SK-N-SH (cell line): ENCODE measurements around the gene DCAF6.

Source experiments
- TAF1 ChIP-seq: IDR thresholded peaks from 2 replicates; pipeline ENCODE4 v1.6.1; 2012; ENCODE audit warnings: low read depth, mild to moderate bottlenecking, low read length, moderate library complexity, borderline replicate concordance
- TF ChIP-seq, protein P1 (sequence below): fragments of 200-600 bp; sonication (generic); IDR thresholded peaks from 2 replicates; pipeline ENCODE4 v1.6.1; 2017; ENCODE audit warnings: antibody characterized with exemption, mild to moderate bottlenecking, moderate library complexity

DNA sequence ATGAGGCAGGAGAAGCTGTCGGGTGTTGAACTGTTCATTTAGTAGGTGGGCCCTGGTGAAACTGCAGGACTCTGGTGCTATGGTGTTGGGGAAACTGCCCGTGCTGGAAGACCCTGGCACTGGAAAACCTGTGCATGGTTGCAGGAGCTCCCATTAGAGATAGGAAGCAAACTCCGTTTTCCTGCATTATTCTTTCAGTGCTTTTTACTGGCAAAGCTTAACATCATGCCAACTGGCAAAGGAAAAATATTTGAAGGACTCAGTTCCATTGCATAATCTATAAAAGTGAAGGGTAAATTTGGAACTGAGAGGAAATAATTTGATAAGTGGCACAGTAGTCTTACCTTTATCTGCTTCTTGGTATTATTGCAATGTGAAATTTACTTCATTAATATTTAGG lies 32.1 kb downstream of the DCAF6 start:
- TF ChIP-seq, protein P1, sequence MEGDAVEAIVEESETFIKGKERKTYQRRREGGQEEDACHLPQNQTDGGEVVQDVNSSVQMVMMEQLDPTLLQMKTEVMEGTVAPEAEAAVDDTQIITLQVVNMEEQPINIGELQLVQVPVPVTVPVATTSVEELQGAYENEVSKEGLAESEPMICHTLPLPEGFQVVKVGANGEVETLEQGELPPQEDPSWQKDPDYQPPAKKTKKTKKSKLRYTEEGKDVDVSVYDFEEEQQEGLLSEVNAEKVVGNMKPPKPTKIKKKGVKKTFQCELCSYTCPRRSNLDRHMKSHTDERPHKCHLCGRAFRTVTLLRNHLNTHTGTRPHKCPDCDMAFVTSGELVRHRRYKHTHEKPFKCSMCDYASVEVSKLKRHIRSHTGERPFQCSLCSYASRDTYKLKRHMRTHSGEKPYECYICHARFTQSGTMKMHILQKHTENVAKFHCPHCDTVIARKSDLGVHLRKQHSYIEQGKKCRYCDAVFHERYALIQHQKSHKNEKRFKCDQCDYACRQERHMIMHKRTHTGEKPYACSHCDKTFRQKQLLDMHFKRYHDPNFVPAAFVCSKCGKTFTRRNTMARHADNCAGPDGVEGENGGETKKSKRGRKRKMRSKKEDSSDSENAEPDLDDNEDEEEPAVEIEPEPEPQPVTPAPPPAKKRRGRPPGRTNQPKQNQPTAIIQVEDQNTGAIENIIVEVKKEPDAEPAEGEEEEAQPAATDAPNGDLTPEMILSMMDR = no peak
- TF ChIP-seq TAF1 = no peak
